Activated CD4-positive, alpha-beta T cell treated with anti-CD3 and anti-CD28 coated beads, Interleukin-2, amount 50 U/mL, for 4 hours (primary cell): ENCODE data around the gene PDE10A.

Experiments
- DNase-seq, 2 experiments: peaks; one replicate each; pipeline ENCODE4 v3.0.0-alpha.2; 2020

The PDE10A gene

DNA sequence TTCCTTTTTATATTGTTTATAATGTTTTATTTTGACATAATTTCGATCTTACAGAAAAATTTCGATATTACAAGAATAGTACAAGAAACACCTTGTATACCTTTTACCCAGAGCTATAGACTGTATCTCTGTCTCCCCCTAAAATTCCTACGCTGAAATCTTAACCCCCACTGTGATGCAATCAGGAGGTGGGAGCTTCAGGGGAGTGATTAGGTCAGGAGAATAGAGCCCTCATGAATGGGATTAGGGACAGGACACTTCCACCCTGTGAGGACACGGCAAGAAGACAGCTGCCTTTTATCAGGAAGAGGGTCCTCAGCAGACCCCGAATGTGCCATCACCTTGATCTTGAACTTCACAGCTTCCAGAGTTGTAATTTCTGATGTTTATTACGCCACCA, 204.9 kb downstream of the PDE10A start:
- DNase-seq: no peak

DNA sequence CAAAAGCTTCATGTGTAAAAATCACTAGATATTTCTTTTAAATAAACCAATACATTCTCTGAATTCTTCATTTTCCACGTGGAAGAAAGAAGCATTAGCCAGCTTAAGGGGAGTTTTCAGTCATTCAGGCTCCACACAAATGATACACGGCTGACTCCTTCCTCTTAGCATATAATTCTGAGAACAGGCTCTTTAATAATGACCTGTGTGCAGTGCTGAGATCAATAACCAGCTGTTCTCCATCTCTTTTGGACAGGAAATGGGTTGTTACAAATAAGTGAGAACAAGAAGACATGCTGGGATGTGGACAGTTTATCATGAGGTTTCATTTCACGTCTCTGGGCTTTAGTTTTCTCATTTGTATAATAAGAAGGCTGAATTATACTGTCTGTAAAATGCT, 206.8 kb downstream of the PDE10A start:
- no peak for DNase-seq

DNA sequence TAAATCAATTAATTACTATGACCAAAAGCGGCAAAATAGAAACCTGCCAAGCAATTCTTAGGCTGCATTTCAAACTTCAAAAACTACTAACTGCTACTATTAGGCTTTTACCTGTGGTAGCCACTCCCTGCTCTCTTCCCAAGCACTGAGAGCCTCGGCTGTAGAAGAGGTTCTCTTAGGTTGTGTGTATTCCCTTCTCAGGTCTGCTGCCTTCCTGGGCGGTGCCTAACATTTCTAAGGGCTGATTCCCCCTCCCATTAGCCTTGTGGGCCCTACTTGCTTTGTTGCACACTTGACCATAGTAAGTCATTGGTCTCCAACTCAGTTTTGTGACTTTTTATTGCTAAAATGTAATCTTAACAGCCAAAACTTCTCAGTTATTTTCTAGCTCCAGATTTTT, 207.6 kb downstream of the PDE10A start:
- DNase-seq: no peak

GRCh38 chr6:165453395-165453794, 209.6 kb downstream of the PDE10A start:
- DNase-seq: no peak

- no peak for DNase-seq
These were observed 211.2 kb downstream of the PDE10A start for GRCh38 chr6:165451838-165452237.

DNA sequence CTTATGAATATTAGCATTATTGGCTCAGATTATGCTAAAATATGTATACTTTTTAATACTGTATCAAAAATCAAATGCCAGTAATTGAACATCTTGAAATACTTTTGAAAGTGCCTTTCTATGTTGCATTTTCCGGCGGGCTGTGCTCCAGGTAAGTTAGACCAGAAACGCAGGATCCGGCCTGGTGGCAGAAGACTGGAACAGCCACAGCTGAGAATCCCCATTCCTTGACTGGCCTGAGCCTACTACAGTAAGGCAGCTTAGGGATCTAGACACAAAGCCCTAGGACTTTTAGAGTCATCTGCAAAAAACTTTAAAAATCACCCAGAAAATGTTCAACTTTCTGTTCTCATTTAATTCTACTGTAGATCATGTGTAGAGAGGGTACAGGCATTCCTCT, 214.8 kb downstream of the PDE10A start:
- DNase-seq: no peak

- no peak for DNase-seq
These were observed 215.9 kb downstream of the PDE10A start for GRCh38 chr6:165447141-165447540.

- no peak for DNase-seq
These were observed 216.7 kb downstream of the PDE10A start for GRCh38 chr6:165446331-165446730.

DNA sequence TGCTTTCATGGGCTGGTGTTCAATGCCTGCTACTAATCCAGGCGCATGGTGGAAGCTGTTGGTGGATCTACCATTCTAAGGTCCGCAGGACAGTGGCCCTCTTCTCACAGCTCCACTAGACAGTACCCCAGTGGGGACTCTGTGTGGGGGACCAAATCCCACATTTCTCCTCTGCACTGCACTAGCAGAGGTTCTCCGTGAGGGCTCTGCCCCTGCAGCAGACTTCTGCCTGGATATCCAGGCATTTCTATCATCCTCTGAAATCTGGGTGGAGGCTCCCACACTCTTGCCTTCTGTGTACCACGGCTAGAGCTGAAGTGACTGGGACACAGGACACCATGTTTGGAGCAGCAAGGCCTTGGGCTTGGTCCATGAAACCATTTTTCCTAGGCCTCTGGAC, 219.6 kb downstream of the PDE10A start:
- no peak for DNase-seq

DNA sequence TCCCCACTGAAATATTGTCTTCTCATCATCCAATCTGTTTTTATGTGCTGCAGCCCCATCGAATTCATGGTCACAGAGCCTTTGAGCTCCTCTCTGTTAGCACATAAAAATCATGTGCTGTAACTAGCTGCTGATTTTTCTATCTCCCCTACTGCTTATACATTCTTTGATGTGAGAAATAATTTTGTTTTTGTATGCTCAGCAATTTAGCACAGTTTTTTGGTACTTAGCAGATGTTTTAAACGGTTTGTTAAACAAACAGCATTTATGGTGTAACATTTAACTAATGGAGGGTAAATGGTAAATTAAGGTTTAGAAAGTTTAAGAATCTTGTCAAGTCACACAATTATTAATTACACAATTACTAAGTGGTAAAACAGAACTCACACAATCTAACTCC, 221.9 kb downstream of the PDE10A start:
- no peak for DNase-seq

DNA sequence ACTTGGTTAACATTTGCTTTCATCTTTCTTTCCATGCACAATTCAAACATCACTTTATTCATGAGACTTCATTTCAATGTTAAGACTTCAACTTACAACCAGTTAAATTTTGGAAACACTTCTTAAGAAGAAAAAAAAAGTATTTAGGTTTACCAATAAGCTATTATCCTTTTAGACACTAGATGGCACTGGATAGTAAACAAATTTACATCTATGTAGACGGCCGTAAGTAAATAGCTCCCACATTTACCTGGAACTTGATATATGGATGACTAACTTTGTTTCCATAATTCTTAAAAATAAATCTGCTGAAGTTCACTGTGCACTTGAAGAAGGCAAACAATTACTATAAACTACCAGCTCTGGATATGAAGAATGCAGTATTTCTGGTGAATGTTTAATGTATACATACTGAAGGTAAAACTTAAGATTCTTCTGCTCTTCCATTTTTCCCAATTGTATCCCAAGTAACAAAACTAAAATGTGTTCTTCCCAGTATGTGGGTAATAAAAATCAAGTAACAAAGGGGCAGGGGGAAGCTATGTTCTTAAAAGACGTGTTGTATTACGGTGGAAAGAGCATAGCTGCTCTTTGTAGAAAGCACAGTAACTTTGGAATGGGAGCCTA, 223.0 kb downstream of the PDE10A start:
- DNase-seq: no peak

GRCh38 chr6:165426892-165427291, 236.1 kb downstream of the PDE10A start:
- DNase-seq: no peak

GRCh38 chr6:165422192-165422591, 240.8 kb downstream of the PDE10A start:
- DNase-seq: no peak

- DNase-seq: no peak
These were observed 245.7 kb downstream of the PDE10A start for GRCh38 chr6:165417278-165417865.

DNA sequence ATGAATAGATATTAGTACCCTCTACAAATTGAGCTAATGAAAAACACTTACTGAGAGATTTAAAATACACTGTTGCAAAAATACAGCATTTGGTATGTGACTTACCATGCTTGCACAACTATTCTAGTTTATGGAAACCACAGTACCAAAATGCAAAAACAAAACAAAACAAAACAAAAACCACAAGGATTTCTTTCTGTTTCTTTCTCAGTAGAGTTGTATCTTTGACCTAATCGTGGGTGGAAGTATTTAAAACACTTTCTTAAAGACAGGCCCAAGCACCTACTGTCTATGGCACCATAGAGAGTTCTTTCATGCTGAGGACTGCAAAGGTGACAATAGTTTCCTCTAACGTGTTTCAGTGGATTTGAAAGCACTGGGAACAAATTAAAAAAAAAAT, 258.3 kb downstream of the PDE10A start:
- DNase-seq: no peak

- no peak for DNase-seq
These were observed 258.7 kb downstream of the PDE10A start for GRCh38 chr6:165404296-165404695.

DNA sequence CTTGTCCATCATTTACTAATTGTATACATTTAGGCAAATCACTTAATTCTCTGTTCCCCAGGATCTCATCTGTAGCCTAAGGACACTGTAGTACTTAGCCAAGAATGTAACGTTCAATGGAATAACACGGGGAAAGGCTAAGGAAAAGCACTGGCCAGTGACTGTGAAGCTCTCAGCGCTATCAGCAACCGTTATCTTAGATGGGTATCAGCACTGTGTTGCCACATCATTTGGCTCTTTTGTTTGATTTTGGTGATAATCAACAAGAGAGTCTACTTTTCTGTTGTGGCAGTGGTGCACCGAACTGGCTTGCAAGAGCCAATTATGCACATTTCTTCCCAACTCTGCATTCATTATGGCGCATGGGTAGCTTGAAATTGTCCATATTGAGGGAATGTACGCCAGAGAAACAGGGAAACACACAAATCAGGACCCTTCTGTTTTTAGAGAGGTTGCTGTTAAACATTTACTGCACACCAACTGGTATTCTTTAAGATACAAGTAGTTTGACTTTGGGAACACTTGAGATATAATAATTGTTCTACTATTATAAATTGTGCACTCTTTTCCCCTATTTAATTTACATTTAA, 259.9 kb downstream of the PDE10A start:
- no peak for DNase-seq

DNA sequence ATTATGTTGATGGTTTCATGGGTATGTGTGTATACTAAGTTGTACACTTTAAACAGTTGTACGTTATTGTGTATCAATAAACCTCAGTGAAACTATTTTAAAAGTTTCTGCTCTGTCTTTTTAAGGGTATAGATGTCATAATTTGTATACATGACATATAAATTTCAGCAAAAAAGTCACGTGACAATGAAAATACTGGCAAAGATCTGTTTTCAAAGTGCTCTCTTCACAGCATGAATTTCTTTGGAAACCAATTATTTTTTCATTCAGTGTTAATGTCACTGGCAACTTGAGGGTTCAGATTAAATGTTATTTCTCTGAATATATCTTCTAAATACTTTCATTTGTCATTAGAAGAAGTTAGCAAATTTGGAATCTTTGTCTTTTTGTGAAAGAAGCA, 261.9 kb downstream of the PDE10A start:
- DNase-seq: no peak

DNA sequence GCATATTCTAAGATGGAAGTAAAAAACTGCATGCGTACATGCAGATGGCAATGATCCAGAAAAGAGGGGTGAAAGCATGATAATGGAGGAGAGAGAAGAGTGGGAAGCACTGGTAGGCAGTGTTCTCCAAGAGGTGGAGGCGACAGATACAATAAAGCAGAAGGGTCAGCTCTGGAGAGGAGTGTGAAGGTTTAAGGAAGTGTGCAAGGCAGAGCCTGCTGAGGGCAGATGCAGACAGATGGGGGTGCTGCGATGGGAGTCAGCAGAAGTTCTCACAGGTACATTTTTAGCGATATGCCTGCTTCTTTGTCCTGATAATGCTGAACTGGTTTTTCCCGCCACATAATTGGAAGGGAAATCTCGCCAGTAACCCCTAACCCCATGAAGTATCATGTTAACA, 272.6 kb downstream of the PDE10A start:
- DNase-seq: no peak

- DNase-seq: no peak
These were observed 273.5 kb downstream of the PDE10A start for GRCh38 chr6:165389534-165389933.

DNA sequence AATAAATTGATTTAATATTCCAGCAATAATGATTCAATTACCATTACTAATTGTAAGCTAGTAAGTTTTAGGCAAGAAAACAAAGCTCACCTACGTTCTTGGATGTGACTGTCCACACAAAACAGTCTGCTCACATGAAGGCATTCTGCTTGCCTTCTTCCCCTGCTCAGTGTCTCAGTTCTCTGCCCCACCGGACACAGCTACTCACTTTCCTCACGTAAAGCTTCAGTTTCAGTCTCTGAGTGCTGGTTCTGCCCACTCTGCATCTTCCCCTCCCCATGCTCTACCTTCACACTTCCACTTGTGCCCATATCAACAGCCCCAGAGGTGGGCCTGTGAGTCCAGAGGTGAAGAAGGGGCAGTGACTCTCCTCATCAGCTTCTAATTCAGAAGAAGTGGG, 279.7 kb downstream of the PDE10A start:
- no peak for DNase-seq

- no peak for DNase-seq
These were observed 286.9 kb downstream of the PDE10A start for GRCh38 chr6:165376100-165376499.

DNA sequence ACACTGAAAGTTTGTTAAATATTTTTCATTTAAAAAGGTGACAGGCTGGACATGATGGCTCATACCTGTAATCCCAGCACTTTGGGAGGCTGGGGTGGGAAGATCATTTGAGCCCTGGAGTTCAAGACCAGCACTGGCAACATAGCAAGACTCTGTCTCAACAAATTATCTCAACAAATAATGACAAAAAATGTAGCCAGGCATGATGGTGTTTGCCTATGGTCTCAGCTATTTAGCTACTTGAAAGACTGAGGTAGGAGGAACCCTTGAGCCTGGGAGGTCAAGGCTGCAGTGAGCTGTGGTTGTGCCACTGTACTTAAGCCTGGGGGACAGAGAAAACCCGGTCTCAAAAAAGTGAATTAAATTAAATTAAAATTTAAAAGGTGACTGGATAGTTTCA, 297.7 kb downstream of the PDE10A start:
- DNase-seq: no peak

DNA sequence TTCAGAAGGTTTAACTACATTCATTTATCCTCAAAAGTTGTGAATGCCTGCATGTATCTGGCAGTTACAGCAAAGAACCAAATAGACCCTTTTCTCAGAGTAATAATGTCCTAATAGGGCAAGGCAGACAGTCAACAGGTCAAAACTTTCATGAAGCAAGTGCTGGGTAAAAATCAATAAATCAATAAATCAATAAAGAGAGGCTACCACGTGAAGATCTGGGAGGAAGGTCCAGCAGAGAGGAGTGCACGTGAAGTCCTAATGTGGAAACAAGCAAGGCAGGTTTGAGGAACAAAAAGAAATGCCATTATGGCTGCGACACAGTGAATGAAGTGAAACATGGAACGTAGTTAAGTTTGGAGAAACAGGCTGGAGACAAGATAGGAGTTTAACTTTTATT, 317.3 kb downstream of the PDE10A start:
- DNase-seq: no peak

DNA sequence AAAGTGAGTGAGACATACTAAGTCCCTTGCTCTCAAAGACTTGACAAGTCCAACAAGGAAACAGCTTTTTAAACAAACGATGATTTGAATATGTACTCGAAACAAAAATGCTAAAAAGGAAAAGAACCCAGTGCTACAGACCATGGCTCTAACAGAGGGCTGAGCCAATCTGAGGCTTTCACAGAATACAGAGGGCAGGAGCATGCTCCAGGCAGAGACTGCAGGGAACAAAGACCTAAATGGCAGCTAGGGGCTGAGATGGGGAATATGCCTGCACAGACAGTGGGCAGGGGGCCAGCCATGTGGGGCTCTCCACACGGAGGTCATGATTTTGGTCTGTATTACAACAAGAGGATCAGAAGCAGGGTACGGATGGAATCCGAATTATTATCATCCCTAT, 322.5 kb downstream of the PDE10A start:
- no peak for DNase-seq
